Mammary epithelial cell (primary cell): ENCODE results near the gene VPS37D.

ENCODE experiments used
- CTCF ChIP-seq, 2 donors: IDR thresholded peaks in 1 of 2; conservative IDR thresholded peaks in 1 of 2; 2 replicates each; pipeline ENCODE4 v1.5.1; 2011 to 2012; ENCODE audit warnings: inconsistent platforms in 2 of 2, low read length in 2 of 2, mild to moderate bottlenecking in 2 of 2, control low read depth in 1 of 2, low read depth in 1 of 2; ENCODE audit not compliant: insufficient read depth in 1 of 2; ENCODE audit errors: extremely low read depth in 1 of 2
- EZH2 ChIP-seq: IDR thresholded peaks from 2 replicates; pipeline ENCODE4 v1.6.1; 2012; ENCODE audit warnings: low read length, inconsistent platforms, borderline replicate concordance

GRCh38 chr7:73682745-73683055, 15.1 kb downstream of the VPS37D start:
- TF ChIP-seq CTCF (conservative IDR thresholded peaks at IDR 0.05 in 1 of 2, IDR thresholded peaks at IDR 0.05 in 1 of 2; ENCODE audit: extremely low read depth in 1 of 2, insufficient read depth in 1 of 2, low read depth in 1 of 2, low read length in 2 of 2) (no peak), EZH2 (no peak)
